Endodermal cell (in vitro differentiated cells): ENCODE results near the gene TAF5L. TPM values are rescaled to one million over a fixed set of nuclear protein-coding genes. Genes with fewer than 3 reads are reported as not detected.
A peak's percentile ranks its signal among the peaks of the same experiment; 100 is the strongest.

Experiments used
- DNase-seq: peaks from one replicate; pipeline ENCODE4 v3.0.0-alpha.2; 2017
- H3K27ac ChIP-seq: 2 replicates; pipeline ENCODE4 v1.5.1; 2013; ENCODE audit warnings: mild to moderate bottlenecking, low read depth, low read length, moderate library complexity
- H3K27me3 ChIP-seq: 2 replicates; pipeline ENCODE4 v1.6.1; 2013; ENCODE audit warnings: mild to moderate bottlenecking, low read length, moderate library complexity; ENCODE audit not compliant: insufficient read depth, control insufficient read depth, poor library complexity, severe bottlenecking
- H3K36me3 ChIP-seq: 2 replicates; pipeline ENCODE4 v1.7.0; 2013; ENCODE audit warnings: mild to moderate bottlenecking, low read length, moderate library complexity; ENCODE audit not compliant: control insufficient read depth, insufficient read depth
- H3K4me1 ChIP-seq: one replicate; pipeline ENCODE4 v1.7.0; 2013; ENCODE audit warnings: low read length; ENCODE audit not compliant: control insufficient read depth, insufficient read depth
- H3K4me3 ChIP-seq: 2 replicates; pipeline ENCODE4 v1.5.1; 2013; ENCODE audit warnings: mild to moderate bottlenecking, low read length, moderate library complexity
- H3K9ac ChIP-seq: 2 replicates; pipeline ENCODE4 v1.6.1; 2013; ENCODE audit warnings: mild to moderate bottlenecking, low read length, moderate library complexity; ENCODE audit not compliant: poor library complexity, severe bottlenecking; ENCODE audit errors: extremely low read depth
- H3K9me3 ChIP-seq: 2 replicates; pipeline ENCODE4 v1.6.1; 2013; ENCODE audit warnings: mild to moderate bottlenecking, low read length, moderate library complexity; ENCODE audit not compliant: control insufficient read depth
- H3K27ac Mint-ChIP-seq: 2 replicates; pipeline ENCODE4 v1.8.0; 2020; ENCODE audit warnings: mixed read lengths
- H3K27me3 Mint-ChIP-seq: 2 replicates; pipeline ENCODE4 v1.8.0; 2021; ENCODE audit warnings: mild to moderate bottlenecking, mixed read lengths; ENCODE audit not compliant: insufficient read depth
- H3K36me3 Mint-ChIP-seq: 2 replicates; pipeline ENCODE4 v1.8.0; 2020; ENCODE audit warnings: low read depth, mixed read lengths
- H3K4me1 Mint-ChIP-seq: 2 replicates; pipeline ENCODE4 v1.8.0; 2020; ENCODE audit warnings: mixed read lengths
- H3K4me3 Mint-ChIP-seq: 2 replicates; pipeline ENCODE4 v1.8.0; 2020; ENCODE audit warnings: mild to moderate bottlenecking, moderate library complexity, mixed read lengths
- H3K9me3 Mint-ChIP-seq: 2 replicates; pipeline ENCODE4 v1.8.0; 2020; ENCODE audit warnings: mild to moderate bottlenecking, mixed read lengths
- WGBS, 2 experiments: methylation state at CpG; one replicate each; pipeline versions ENCODE4 v1.1.5 to v1.1.7; 2013; ENCODE audit warnings: missing lambda C conversion rate in 2 of 2, mixed read lengths in 1 of 2; ENCODE audit not compliant: insufficient coverage in 1 of 2, insufficient read length in 1 of 2; 5-methylcytosine and 5-hydroxymethylcytosine counted together
- total RNA-seq, 2 donors: library from RNA; stranded (reverse); fragmentation: NEBNext Ultra II Directional in 1 of 2; extraction: Animal tissue kit (Norgen Biotek cat#: 25700) in 1 of 2; gene quantifications; 2 replicates in 1 of 2; 3 replicates in 1 of 2; pipeline ENCODE4 v1.2.1, GENCODE V29; 2021
- TF ChIP-seq, protein P1 (sequence below): fragments of 200-600 bp; sonication (generic); conservative IDR thresholded peaks from 2 replicates; pipeline ENCODE4 v1.5.0; 2021; ENCODE audit warnings: antibody characterized with exemption, mild to moderate bottlenecking

TAF5L gene
- total RNA-seq, 2 donors from 2014 or later = 13.1 to 17.7 TPM

DNA sequence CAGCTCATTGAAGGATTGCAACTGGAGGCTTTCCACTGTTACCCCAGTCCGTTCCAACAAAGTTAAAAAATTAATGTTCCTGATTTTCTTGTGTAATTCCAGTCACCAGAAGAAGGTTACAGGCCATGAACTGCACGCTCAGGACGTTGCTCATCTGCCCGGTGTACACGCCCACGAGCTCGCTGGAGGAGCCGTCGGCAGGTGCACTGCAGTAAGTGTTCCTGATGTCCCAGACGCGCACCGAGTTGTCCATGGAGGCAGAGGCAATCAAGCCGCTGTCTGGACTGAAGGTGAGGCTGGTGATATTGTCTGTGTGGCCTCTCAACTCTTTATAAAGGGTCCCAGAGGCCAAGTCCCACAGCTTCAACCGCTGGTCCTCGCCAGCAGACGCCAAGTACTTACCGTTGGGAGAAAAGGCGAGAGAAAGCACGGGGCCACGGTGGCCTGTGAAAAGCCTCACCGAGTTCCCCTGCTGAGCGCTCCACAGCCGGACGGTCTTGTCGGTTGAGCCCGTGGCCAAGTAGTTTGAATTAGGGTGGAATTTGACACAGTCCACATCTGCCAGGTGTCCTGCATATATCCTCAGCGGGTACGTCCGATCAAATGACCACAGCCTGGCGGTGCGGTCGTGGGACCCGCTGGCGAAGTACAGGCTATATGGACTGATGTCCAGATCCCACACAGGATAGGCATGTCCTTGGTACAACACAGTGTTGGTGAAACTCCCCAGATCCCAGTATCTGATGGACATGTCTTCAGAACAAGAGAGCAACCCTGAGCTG lies 31.5 kb downstream of the TAF5L start:
- H3K36me3 ChIP-seq = peaks cover 26% of the 10 kb centered on the region
- H3K9ac ChIP-seq = no peak overlapping the region
- H3K9me3 Mint-ChIP-seq = no peaks in the 10 kb centered on the region
- H3K4me3 Mint-ChIP-seq = no peak overlapping the region
- no peaks in the 10 kb centered on the region for H3K27me3 Mint-ChIP-seq
- no peaks in the 10 kb centered on the region for H3K4me1 ChIP-seq
- H3K4me1 Mint-ChIP-seq = no peaks in the 10 kb centered on the region
- no peaks in the 10 kb centered on the region for H3K9me3 ChIP-seq
- peaks cover 24% of the 10 kb centered on the region for H3K36me3 Mint-ChIP-seq
- TF ChIP-seq, protein P1, sequence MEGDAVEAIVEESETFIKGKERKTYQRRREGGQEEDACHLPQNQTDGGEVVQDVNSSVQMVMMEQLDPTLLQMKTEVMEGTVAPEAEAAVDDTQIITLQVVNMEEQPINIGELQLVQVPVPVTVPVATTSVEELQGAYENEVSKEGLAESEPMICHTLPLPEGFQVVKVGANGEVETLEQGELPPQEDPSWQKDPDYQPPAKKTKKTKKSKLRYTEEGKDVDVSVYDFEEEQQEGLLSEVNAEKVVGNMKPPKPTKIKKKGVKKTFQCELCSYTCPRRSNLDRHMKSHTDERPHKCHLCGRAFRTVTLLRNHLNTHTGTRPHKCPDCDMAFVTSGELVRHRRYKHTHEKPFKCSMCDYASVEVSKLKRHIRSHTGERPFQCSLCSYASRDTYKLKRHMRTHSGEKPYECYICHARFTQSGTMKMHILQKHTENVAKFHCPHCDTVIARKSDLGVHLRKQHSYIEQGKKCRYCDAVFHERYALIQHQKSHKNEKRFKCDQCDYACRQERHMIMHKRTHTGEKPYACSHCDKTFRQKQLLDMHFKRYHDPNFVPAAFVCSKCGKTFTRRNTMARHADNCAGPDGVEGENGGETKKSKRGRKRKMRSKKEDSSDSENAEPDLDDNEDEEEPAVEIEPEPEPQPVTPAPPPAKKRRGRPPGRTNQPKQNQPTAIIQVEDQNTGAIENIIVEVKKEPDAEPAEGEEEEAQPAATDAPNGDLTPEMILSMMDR = no peak
- WGBS, 2 experiments = 94 to 98% methylated on average over 34 of the region's 34 CpGs
- no peak for DNase-seq
- H3K27me3 ChIP-seq = no peaks in the 10 kb centered on the region
- H3K27ac Mint-ChIP-seq = no peak overlapping the region
- H3K4me3 ChIP-seq = no peak overlapping the region
- H3K27ac ChIP-seq = no peak overlapping the region

DNA sequence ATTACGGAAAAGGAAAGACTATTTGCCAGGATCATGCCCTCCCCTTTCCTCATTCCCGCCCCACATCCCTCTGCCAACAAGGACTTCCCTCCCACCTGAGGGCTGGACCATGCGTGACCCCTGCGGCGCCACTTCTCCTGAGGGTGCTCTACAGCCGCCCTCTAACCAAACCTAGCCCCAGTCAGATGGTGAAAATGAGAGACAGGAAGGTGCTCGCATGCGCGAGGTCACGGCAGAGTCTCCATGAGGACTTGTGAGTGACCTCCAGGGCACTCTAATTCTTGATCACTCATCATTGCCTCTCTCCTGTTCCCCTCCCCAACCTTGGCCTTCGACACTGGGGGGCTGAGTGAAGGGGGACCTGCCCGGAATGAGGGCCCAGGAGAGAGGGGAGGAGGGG lies 32.1 kb downstream of the TAF5L start:
- Histone ChIP-seq H3K27ac (no peak overlapping the region), H3K9ac (no peak overlapping the region), H3K27me3 (no peaks in the 10 kb centered on the region), H3K4me3 (no peak overlapping the region), H3K4me1 (no peaks in the 10 kb centered on the region), H3K9me3 (no peaks in the 10 kb centered on the region), H3K36me3 (peaks cover 19% of the 10 kb centered on the region)
- H3K27ac Mint-ChIP-seq = peak overlapping the region; percentile 33
- H3K27me3 Mint-ChIP-seq = no peaks in the 10 kb centered on the region
- DNase-seq = no peak
- no peak overlapping the region for H3K4me3 Mint-ChIP-seq
- H3K36me3 Mint-ChIP-seq = peaks cover 20% of the 10 kb centered on the region
- no peaks in the 10 kb centered on the region for H3K4me1 Mint-ChIP-seq
- TF ChIP-seq, protein P1 = no peak
- WGBS, 2 experiments = 93 to 100% methylated on average over 3 to 12 of the region's 12 CpGs
- H3K9me3 Mint-ChIP-seq = no peaks in the 10 kb centered on the region

DNA sequence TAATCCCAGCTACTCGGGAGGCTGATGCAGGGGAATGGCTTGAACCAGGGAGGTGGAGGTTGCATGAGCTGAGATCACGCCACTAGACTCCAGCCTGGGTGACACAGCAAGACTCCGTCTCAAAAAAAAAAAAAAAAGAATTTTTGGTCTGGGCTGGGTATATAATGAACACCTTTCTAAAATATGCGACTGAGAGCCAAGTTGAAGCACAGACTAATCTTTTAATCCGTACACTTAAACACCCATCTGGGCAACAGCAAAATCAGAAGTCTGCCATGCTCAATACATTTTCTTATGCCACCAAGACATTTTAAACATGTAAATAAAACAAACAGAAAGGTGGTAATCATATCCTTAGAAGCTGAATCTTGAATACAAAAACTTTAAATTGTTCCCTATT lies 35.8 kb downstream of the TAF5L start:
- no peak overlapping the region for H3K9ac ChIP-seq
- Mint-ChIP-seq H3K9me3 (no peaks in the 10 kb centered on the region), H3K4me3 (no peak overlapping the region), H3K27ac (no peak overlapping the region), H3K27me3 (no peaks in the 10 kb centered on the region), H3K4me1 (no peaks in the 10 kb centered on the region), H3K36me3 (peaks cover 15% of the 10 kb centered on the region)
- DNase-seq = no peak
- H3K4me3 ChIP-seq = no peak overlapping the region
- H3K27ac ChIP-seq = no peak overlapping the region
- no peaks in the 10 kb centered on the region for H3K27me3 ChIP-seq
- peaks cover 15% of the 10 kb centered on the region for H3K36me3 ChIP-seq
- WGBS, 2 experiments = 95 to 100% methylated on average over 2 to 5 of the region's 5 CpGs
- no peaks in the 10 kb centered on the region for H3K9me3 ChIP-seq
- H3K4me1 ChIP-seq = no peaks in the 10 kb centered on the region
- TF ChIP-seq, protein P1 = no peak
